Coronary artery (tissue), 2 donors: ENCODE measurements around the gene CCSER1.

Experiments used
- DNase-seq: peaks from one replicate; pipeline ENCODE4 v3.0.0-alpha.2; 2017; ENCODE audit warnings: low spot score
- H3K27ac ChIP-seq, 2 donors: fragments of 200-600 bp; sonication (generic); one replicate each; pipeline ENCODE4 v1.5.1; 2016 to 2019
- H3K4me3 ChIP-seq: fragments of 200-600 bp; sonication (generic); 2 replicates; pipeline ENCODE4 v1.5.1; 2016; ENCODE audit warnings: mild to moderate bottlenecking, moderate library complexity
- CTCF ChIP-seq: fragments of 200-600 bp; sonication (generic); IDR thresholded peaks from one replicate; pipeline ENCODE4 v1.5.1; 2019; ENCODE audit warnings: antibody characterized with exemption

CCSER1 gene

GRCh38 chr4:90419124-90419711 is 292.0 kb downstream of the CCSER1 start:
- no peak for TF ChIP-seq CTCF
- DNase-seq = no peak
- no peak overlapping the region for H3K4me3 ChIP-seq
- H3K27ac ChIP-seq = no peak overlapping the region

DNA sequence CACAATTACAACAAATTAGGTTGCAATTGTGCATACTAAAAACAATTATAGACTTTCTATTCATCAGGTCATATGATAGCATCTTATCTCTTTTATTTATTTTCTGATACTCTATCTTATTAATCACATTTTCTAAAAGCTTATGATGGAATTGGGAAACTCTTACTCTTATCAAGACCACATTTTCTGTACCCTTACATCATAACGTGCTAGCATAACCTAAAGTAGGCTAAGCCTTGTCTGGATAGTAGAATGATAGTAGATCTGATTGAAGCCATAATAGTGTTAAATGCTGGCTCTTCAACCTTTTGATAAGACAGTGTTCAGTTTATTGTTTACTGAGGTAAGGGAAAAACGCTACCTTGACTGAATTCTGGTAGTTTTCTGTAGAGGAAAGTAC is 294.0 kb downstream of the CCSER1 start:
- TF ChIP-seq CTCF = no peak
- DNase-seq = no peak
- no peak overlapping the region for H3K4me3 ChIP-seq
- no peak overlapping the region for H3K27ac ChIP-seq

GRCh38 chr4:90425893-90426292 is 298.7 kb downstream of the CCSER1 start:
- H3K27ac ChIP-seq = no peak overlapping the region
- no peak overlapping the region for H3K4me3 ChIP-seq
- TF ChIP-seq CTCF = no peak
- DNase-seq = no peak

DNA sequence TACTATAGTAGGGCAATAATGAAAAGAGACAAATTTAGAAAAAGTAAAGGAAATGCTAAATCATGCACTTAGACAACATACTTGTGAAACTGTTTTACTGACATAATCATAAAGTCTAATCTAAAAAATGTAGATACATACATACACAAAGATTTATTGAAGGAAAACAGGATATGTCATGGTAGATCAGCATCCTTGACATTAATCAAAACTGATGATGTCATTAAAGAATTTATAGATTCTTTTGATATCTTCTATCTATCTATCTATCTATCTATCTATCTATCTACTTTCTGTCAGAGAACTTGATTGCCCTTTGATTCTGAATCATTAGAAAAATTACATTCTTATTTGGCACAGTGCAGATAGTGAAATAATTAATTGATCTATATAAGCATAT is 311.3 kb downstream of the CCSER1 start:
- DNase-seq = no peak

DNA sequence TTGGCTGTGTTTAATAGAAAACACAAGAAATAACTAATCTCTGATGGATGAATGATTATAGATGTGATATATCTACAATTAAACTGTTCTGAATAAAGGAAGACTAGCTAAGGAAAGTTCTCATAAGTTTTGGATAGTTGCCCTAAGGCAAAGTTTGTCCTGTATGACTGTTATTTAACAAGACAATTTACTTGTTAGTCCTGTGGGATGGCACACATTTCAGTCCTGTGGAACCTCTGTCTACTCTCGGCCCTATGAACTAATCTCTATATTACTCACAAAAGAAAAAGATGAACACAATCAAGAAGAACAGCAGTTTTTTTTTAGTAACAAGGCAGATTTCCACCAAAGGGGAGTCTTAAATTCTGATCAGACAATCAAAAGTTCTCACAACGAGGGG is 314.6 kb downstream of the CCSER1 start:
- no peak for TF ChIP-seq CTCF
- H3K4me3 ChIP-seq = no peak overlapping the region
- no peak overlapping the region for H3K27ac ChIP-seq
- DNase-seq = no peak

More for the DNA sequence above, 311.3 kb downstream of the CCSER1 start:
- H3K27ac ChIP-seq = no peak overlapping the region
- TF ChIP-seq CTCF = no peak
- no peak overlapping the region for H3K4me3 ChIP-seq

- no peak for DNase-seq
- TF ChIP-seq CTCF = no peak
- Histone ChIP-seq H3K27ac (no peak overlapping the region), H3K4me3 (no peak overlapping the region)
Observed at GRCh38 chr4:90442619-90443018, 315.4 kb downstream of the CCSER1 start.

DNA sequence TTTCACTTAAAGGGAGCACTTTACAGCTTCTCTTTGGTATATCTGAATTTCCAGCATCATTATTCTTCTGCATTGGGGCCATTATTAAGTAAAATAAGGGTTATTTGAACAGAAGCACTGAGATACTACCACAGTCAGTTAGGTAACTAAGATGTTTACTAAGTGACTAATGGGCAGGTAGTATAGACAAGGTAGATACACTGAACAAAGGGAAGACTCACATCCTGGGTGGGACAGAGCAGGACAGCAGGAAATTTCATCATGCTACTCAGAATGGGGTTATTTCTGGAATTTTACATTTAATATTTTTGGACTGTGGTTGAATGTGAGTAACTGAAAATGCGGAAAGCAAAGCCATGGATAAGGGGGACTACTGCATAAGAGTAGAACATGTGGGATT is 316.0 kb downstream of the CCSER1 start:
- DNase-seq = no peak
- H3K27ac ChIP-seq = no peak overlapping the region
- TF ChIP-seq CTCF = no peak
- no peak overlapping the region for H3K4me3 ChIP-seq
